BLaER1 treated with 17β-estradiol and CSF1 and Interleukin-3, amounts not matched to agents 10 nM and 100 nM (cell line): Measurements from ENCODE around the gene SEC14L6.
"Not testable (repeated sequence)": the region's sequence is repeated elsewhere in the genome, so short reads cannot be mapped to it uniquely, and the experiment has no call there.

ENCODE experiments used
- H3K27ac ChIP-seq, 11 experiments: shearing (Covaris generic); formaldehyde crosslinking; 2 replicates each; pipeline ENCODE4 v1.8.1; 2022
- H3K27me3 ChIP-seq, 11 experiments: shearing (Covaris generic); formaldehyde crosslinking; 2 replicates each; pipeline ENCODE4 v1.8.1; 2022
- H3K36me3 ChIP-seq, 11 experiments: shearing (Covaris generic); formaldehyde crosslinking; 2 replicates each; pipeline ENCODE4 v1.8.1; 2022
- H3K4me1 ChIP-seq, 10 experiments: shearing (Covaris generic); formaldehyde crosslinking; 2 replicates each; pipeline ENCODE4 v1.8.1; 2022
- H3K4me2 ChIP-seq, 11 experiments: shearing (Covaris generic); formaldehyde crosslinking; 2 replicates each; pipeline ENCODE4 v1.8.1; 2022
- H3K4me3 ChIP-seq, 10 experiments: shearing (Covaris generic); formaldehyde crosslinking; 2 replicates each; pipeline ENCODE4 v1.8.1; 2022
- H3K9ac ChIP-seq, 11 experiments: shearing (Covaris generic); formaldehyde crosslinking; 2 replicates each; pipeline ENCODE4 v1.8.1; 2022
- H3K9me3 ChIP-seq, 11 experiments: shearing (Covaris generic); formaldehyde crosslinking; replicated peaks in 1 of 11; 2 replicates each; pipeline ENCODE4 v1.8.1; 2022
- H4K20me1 ChIP-seq, 11 experiments: shearing (Covaris generic); formaldehyde crosslinking; 2 replicates each; pipeline ENCODE4 v1.8.1; 2022
- Cebpa-rat ChIP-seq, 11 experiments: shearing (Covaris generic); IDR thresholded peaks; 2 replicates each; pipeline ENCODE4 v1.8.1; 2022

Gene SEC14L6

GRCh38 chr22:30561402-30562189 is 15.1 kb upstream of the SEC14L6 start:
- no peaks in the 10 kb centered on the region for H3K9me3 ChIP-seq
- H3K4me2 ChIP-seq = peak overlapping the region in 1 of 11 experiments; percentile 14; a peak in 1 of 22 replicates
- no peaks in the 10 kb centered on the region; a peak in 2 of 20 replicates for H3K4me1 ChIP-seq
- H3K36me3 ChIP-seq = no peaks in the 10 kb centered on the region
- H3K27me3 ChIP-seq = no peaks in the 10 kb centered on the region
- peaks cover 0 to 7% (median 0%) of the 10 kb centered on the region in 11 experiments; a peak in 1 of 22 replicates for H4K20me1 ChIP-seq
- no peak for TF ChIP-seq Cebpa-rat (IDR thresholded peaks at IDR 0.05)
- H3K4me3 ChIP-seq = no peak overlapping the region
- no peak overlapping the region for H3K27ac ChIP-seq
- no peak overlapping the region for H3K9ac ChIP-seq

GRCh38 chr22:30560643-30561202 is 14.2 kb upstream of the SEC14L6 start:
- not testable (repeated sequence) for H3K9ac ChIP-seq, H3K4me2 ChIP-seq, H3K4me1 ChIP-seq, H3K27me3 ChIP-seq, H4K20me1 ChIP-seq, H3K4me3 ChIP-seq, H3K27ac ChIP-seq, H3K9me3 ChIP-seq, H3K36me3 ChIP-seq

GRCh38 chr22:30559889-30560288 is 13.3 kb upstream of the SEC14L6 start:
- peaks cover 0 to 7% (median 0%) of the 10 kb centered on the region in 11 experiments; a peak in 1 of 22 replicates for H4K20me1 ChIP-seq
- no peak for TF ChIP-seq Cebpa-rat (IDR thresholded peaks at IDR 0.05)
- no peak overlapping the region for H3K4me3 ChIP-seq
- H3K9ac ChIP-seq = no peak overlapping the region
- no peaks in the 10 kb centered on the region for H3K9me3 ChIP-seq
- H3K27me3 ChIP-seq = no peaks in the 10 kb centered on the region
- no peak overlapping the region for H3K27ac ChIP-seq
- H3K4me1 ChIP-seq = no peaks in the 10 kb centered on the region; a peak in 2 of 20 replicates
- H3K36me3 ChIP-seq = no peaks in the 10 kb centered on the region
- H3K4me2 ChIP-seq = no peak overlapping the region

- no peak for TF ChIP-seq Cebpa-rat (IDR thresholded peaks at IDR 0.05)
- Histone ChIP-seq H3K9me3 (no peaks in the 10 kb centered on the region), H3K4me3 (no peak overlapping the region), H3K9ac (no peak overlapping the region), H3K27ac (no peak overlapping the region), H3K4me1 (no peaks in the 10 kb centered on the region; a peak in 1 of 20 replicates), H3K4me2 (no peak overlapping the region), H3K27me3 (no peaks in the 10 kb centered on the region), H4K20me1 (no peaks in the 10 kb centered on the region), H3K36me3 (no peaks in the 10 kb centered on the region)
These were observed 10.7 kb upstream of the SEC14L6 start for GRCh38 chr22:30557243-30557642.

- no peaks in the 10 kb centered on the region for H3K27me3 ChIP-seq
- H3K4me3 ChIP-seq = no peak overlapping the region
- no peak overlapping the region for H3K9ac ChIP-seq
- no peaks in the 10 kb centered on the region for H4K20me1 ChIP-seq
- H3K4me1 ChIP-seq = no peaks in the 10 kb centered on the region; a peak in 1 of 20 replicates
- H3K36me3 ChIP-seq = no peaks in the 10 kb centered on the region
- H3K27ac ChIP-seq = no peak overlapping the region
- H3K9me3 ChIP-seq = no peaks in the 10 kb centered on the region
- no peak for TF ChIP-seq Cebpa-rat (IDR thresholded peaks at IDR 0.05)
- no peak overlapping the region for H3K4me2 ChIP-seq
These were observed 9.8 kb upstream of the SEC14L6 start for GRCh38 chr22:30556388-30556787.

GRCh38 chr22:30555282-30556210 is 9.0 kb upstream of the SEC14L6 start:
- no peaks in the 10 kb centered on the region for H3K36me3 ChIP-seq

GRCh38 chr22:30553971-30554370 is 7.4 kb upstream of the SEC14L6 start:
- peaks cover 0 to 4% (median 0%) of the 10 kb centered on the region in 10 experiments; a peak in 1 of 20 replicates for H3K4me1 ChIP-seq
- no peaks in the 10 kb centered on the region for H3K36me3 ChIP-seq
- H4K20me1 ChIP-seq = no peaks in the 10 kb centered on the region
- no peak overlapping the region for H3K27ac ChIP-seq
- no peak overlapping the region for H3K9ac ChIP-seq
- H3K4me2 ChIP-seq = no peak overlapping the region
- no peaks in the 10 kb centered on the region for H3K27me3 ChIP-seq
- no peaks in the 10 kb centered on the region for H3K9me3 ChIP-seq
- no peak for TF ChIP-seq Cebpa-rat (IDR thresholded peaks at IDR 0.05)
- H3K4me3 ChIP-seq = no peak overlapping the region

More at GRCh38 chr22:30555282-30556210, 9.0 kb upstream of the SEC14L6 start:
- no peak overlapping the region for H3K4me3 ChIP-seq
- no peaks in the 10 kb centered on the region for H4K20me1 ChIP-seq
- no peaks in the 10 kb centered on the region for H3K27me3 ChIP-seq
- H3K27ac ChIP-seq = no peak overlapping the region
- no peak for TF ChIP-seq Cebpa-rat (IDR thresholded peaks at IDR 0.05)
- H3K9me3 ChIP-seq = no peaks in the 10 kb centered on the region
- H3K4me2 ChIP-seq = no peak overlapping the region
- no peak overlapping the region for H3K9ac ChIP-seq
- H3K4me1 ChIP-seq = no peaks in the 10 kb centered on the region; a peak in 1 of 20 replicates

GRCh38 chr22:30552719-30553118 is 6.2 kb upstream of the SEC14L6 start:
- Histone ChIP-seq H3K27ac (no peak overlapping the region), H3K9me3 (no peaks in the 10 kb centered on the region), H3K4me1 (peaks cover 0 to 4% (median 0%) of the 10 kb centered on the region in 10 experiments; a peak in 1 of 20 replicates), H3K4me3 (no peak overlapping the region), H3K27me3 (no peaks in the 10 kb centered on the region), H3K36me3 (no peaks in the 10 kb centered on the region), H3K4me2 (no peak overlapping the region), H3K9ac (no peak overlapping the region), H4K20me1 (no peaks in the 10 kb centered on the region)
- no peak for TF ChIP-seq Cebpa-rat (IDR thresholded peaks at IDR 0.05)

- H3K9me3 ChIP-seq = not testable (repeated sequence)
These were observed 5.3 kb upstream of the SEC14L6 start for GRCh38 chr22:30551813-30552212.

More at GRCh38 chr22:30551813-30552212, 5.3 kb upstream of the SEC14L6 start:
- H3K4me2 ChIP-seq, H3K4me3 ChIP-seq, H3K27ac ChIP-seq, H3K4me1 ChIP-seq, H3K27me3 ChIP-seq, H3K9ac ChIP-seq, H4K20me1 ChIP-seq, H3K36me3 ChIP-seq: not testable (repeated sequence)
